Heart left ventricle (tissue), 16 donors: ENCODE results near the gene KRTAP4-16. TPM values are rescaled to one million over a fixed set of nuclear protein-coding genes. Genes with fewer than 3 reads are reported as not detected.
"Not testable (repeated sequence)": the region's sequence is repeated elsewhere in the genome, so short reads cannot be mapped to it uniquely, and the experiment has no call there.

ENCODE experiments used
- ATAC-seq, 4 donors: fragments of 200-7000 bp; cut with Tn5 transposase; one replicate each; pipeline ENCODE4 v1.9.1; 2020 to 2022; ENCODE audit warnings: moderate library complexity in 4 of 4, mild to moderate bottlenecking in 3 of 4, moderate number of reproducible peaks in 1 of 4
- DNase-seq, 5 donors: peaks; one replicate each; pipeline ENCODE4 v3.0.0-alpha.2; 2020
- H3K27ac ChIP-seq, 12 donors: fragments of 200-600 bp; sonication (generic) in 4 of 12; one replicate each; pipeline versions ENCODE4 v1.5.0 to v1.8.0; 2016 to 2022; ENCODE audit warnings: mild to moderate bottlenecking in 2 of 12
- H3K27me3 ChIP-seq, 9 donors: fragments of 200-600 bp; sonication (generic) in 2 of 9; one replicate each; pipeline versions ENCODE4 v1.5.1 to v1.8.0; 2016 to 2022; ENCODE audit warnings: mild to moderate bottlenecking in 3 of 9
- H3K36me3 ChIP-seq, 9 donors: fragments of 200-600 bp; sonication (generic) in 2 of 9; one replicate each; pipeline versions ENCODE4 v1.5.0 to v1.8.0; 2018 to 2022; ENCODE audit warnings: mild to moderate bottlenecking in 2 of 9
- H3K4me1 ChIP-seq, 12 donors: fragments of 200-600 bp; sonication (generic) in 4 of 12; one replicate each; pipeline versions ENCODE4 v1.5.0 to v1.8.0; 2016 to 2022; ENCODE audit warnings: mild to moderate bottlenecking in 3 of 12
- H3K4me3 ChIP-seq, 12 donors: fragments of 200-600 bp; sonication (generic) in 4 of 12; one replicate each; pipeline versions ENCODE4 v1.5.0 to v1.8.0; 2017 to 2022; ENCODE audit warnings: mild to moderate bottlenecking in 9 of 12, moderate library complexity in 4 of 12
- H3K9me3 ChIP-seq, 12 donors: fragments of 200-600 bp; sonication (generic) in 4 of 12; one replicate each; pipeline versions ENCODE4 v1.5.0 to v1.8.0; 2016 to 2022; ENCODE audit warnings: mild to moderate bottlenecking in 1 of 12
- CTCF ChIP-seq, 12 donors: fragments of 200-600 bp; sonication (generic) in 4 of 12; IDR thresholded peaks; one replicate each; pipeline versions ENCODE4 v1.5.0 to v1.8.0; 2018 to 2022; ENCODE audit warnings: antibody characterized with exemption in 12 of 12, mild to moderate bottlenecking in 5 of 12
- POLR2A ChIP-seq, 2 donors: fragments of 450-650 bp; IDR thresholded peaks; one replicate each; pipeline ENCODE4 v1.6.1; 2017; ENCODE audit warnings: antibody characterized with exemption in 2 of 2, mild to moderate bottlenecking in 2 of 2, moderate library complexity in 2 of 2
- WGBS, 4 donors: extraction: QIAGEN DNeasy Blood & Tissue Kit in 2 of 4; methylation state at CpG; one replicate each; pipeline versions ENCODE4 v1.1.5 to v1.1.7; 2013 to 2018; 5-methylcytosine and 5-hydroxymethylcytosine counted together
- intact Hi-C, 10 donors: fragments of 100-400 bp; cut with DNase I; formaldehyde crosslinking; loops; one replicate each; pipeline versions ENCODE4 v1.11.1 to v1.14.2; 2022
- long read RNA-seq, 3 donors: library from polyadenylated mRNA; unstranded; transcript quantifications; one replicate each; pipeline ENCODE4 v2.0.0, GENCODE V29; 2020 to 2021
- polyA plus RNA-seq, 2 donors: library from polyadenylated mRNA; stranded (reverse); fragments of 200-250 nt; gene quantifications; one replicate each; pipeline ENCODE4 v1.2.3, GENCODE V29; 2013
- total RNA-seq, 9 donors: library from RNA; depleted of rRNA in 2 of 9; stranded (reverse); fragments of >200 nt in 2 of 9; fragmentation: NEBNext Ultra II Directional in 3 of 9; extraction: Animal tissue kit (Norgen Biotek cat#: 25700) in 3 of 9; gene quantifications; one replicate each; pipeline versions ENCODE4 v1.1.0 to v1.2.4, GENCODE V29; 2016 to 2023
- donor health status: ischemic (EF 13 %, LVEDD 7.1; RV severe dilation, severe dysfunction).
- donor health status: healthy with polysubstance abuse.
- donor health status: DM: no; HTN: yes; CAD: no.
- donor health status: DM: no; HTN: no; CAD: no.
- donor health status: ischemic (EF 25% LVEDD 6.9; RV normal size, moderate dysfunction).
- donor health status: ischemic (EF 25% LVEDD 5.7; RV mildly dilated, moderate dysfunction).
- donor health status: healthy.
- donor health status: DM: yes; HTN: yes; CAD: no.
- donor health status: ischemic (EF 35%, LVEDD 5.7; RV mildly dilated, moderate dysfunction).
- donor health status: nonischemic (EF 11% LVEDD 7.7; RV severe dilation, severe dysfunction).
- donor health status: DM: yes; HTN: yes; CAD: no.
- donor health status: PGD.
- donor health status: ischemic (EF 29% LVEDD 5.4; RV normal size, mild dysfunction).
- donor health status: nonischemic (EF 23%, LVEDD 6.1; RV moderate dilation, normal function).

Gene KRTAP4-16
- not detected for total RNA-seq
- not detected for polyA plus RNA-seq
- long read RNA-seq, donor 1 = 0 reads
- long read RNA-seq, donor 2 = 0 reads
- long read RNA-seq, donor 3 = 0 reads

- 37 to 44% (median 42%) methylated on average over 10 of the region's 10 CpGs for WGBS, 4 donors
- no peak within 1 kb of the TSS for H3K4me3 ChIP-seq
- ATAC-seq (no peak), DNase-seq (no peak)
- peaks cover 0 to 14% (median 3%) of the 10 kb centered on the region in 9 donors for H3K27me3 ChIP-seq
- H3K36me3 ChIP-seq = no peaks in the 10 kb centered on the region
- no peaks in the 10 kb centered on the region for H3K9me3 ChIP-seq
- H3K4me1 ChIP-seq = no peaks in the 10 kb centered on the region
- no peak within 1 kb of the TSS for H3K27ac ChIP-seq
- intact Hi-C loops = no loop called here
- no peak for TF ChIP-seq CTCF (IDR thresholded peaks at IDR 0.05)
- TF ChIP-seq POLR2A (IDR thresholded peaks at IDR 0.05) = no peak
Observed at GRCh38 chr17:41101586-41102259, at the start of gene KRTAP4-16. Gene KRTAP4-16 (minus strand): TSS chr17:41102209. CDS start chr17:41102209, 0 bp downstream.

- ATAC-seq = no peak
- 58 to 72% (median 66%) methylated on average over 2 of the region's 2 CpGs for WGBS, 4 donors
Observed at GRCh38 chr17:41151525-41151924, 49.5 kb upstream of the KRTAP4-16 start.

GRCh38 chr17:41150026-41150425, 48.0 kb upstream of the KRTAP4-16 start:
- ATAC-seq (no peak), DNase-seq (no peak)
- Histone ChIP-seq H3K27ac (no peak overlapping the region), H3K4me3 (no peak overlapping the region), H3K27me3 (peaks cover 0 to 32% (median 0%) of the 10 kb centered on the region in 9 donors), H3K9me3 (peaks cover 0 to 4% (median 0%) of the 10 kb centered on the region in 12 donors), H3K4me1 (no peaks in the 10 kb centered on the region), H3K36me3 (no peaks in the 10 kb centered on the region)
- 77 to 85% (median 82%) methylated on average over 4 of the region's 4 CpGs for WGBS, 4 donors
- intact Hi-C loops = no loop called here
- TF ChIP-seq CTCF (IDR thresholded peaks at IDR 0.05) = no peak
- TF ChIP-seq POLR2A (IDR thresholded peaks at IDR 0.05) = no peak

More at GRCh38 chr17:41151525-41151924, 49.5 kb upstream of the KRTAP4-16 start:
- Histone ChIP-seq H3K9me3 (peaks cover 0 to 4% (median 0%) of the 10 kb centered on the region in 12 donors), H3K4me3 (no peak overlapping the region), H3K4me1 (no peaks in the 10 kb centered on the region), H3K36me3 (no peaks in the 10 kb centered on the region), H3K27ac (no peak overlapping the region), H3K27me3 (peaks cover 0 to 32% (median 0%) of the 10 kb centered on the region in 9 donors)
- intact Hi-C loops = no loop called here
- TF ChIP-seq POLR2A (IDR thresholded peaks at IDR 0.05) (no peak), CTCF (IDR thresholded peaks at IDR 0.05) (no peak)
- no peak for DNase-seq

- DNase-seq (no peak), ATAC-seq (no peak)
- Histone ChIP-seq H3K9me3 (peaks cover 0 to 3% (median 0%) of the 10 kb centered on the region in 12 donors), H3K27me3 (peaks cover 0 to 28% (median 0%) of the 10 kb centered on the region in 9 donors), H3K36me3 (no peaks in the 10 kb centered on the region), H3K27ac (no peak within 1 kb of the TSS), H3K4me3 (no peak within 1 kb of the TSS), H3K4me1 (no peaks in the 10 kb centered on the region)
- TF ChIP-seq CTCF (IDR thresholded peaks at IDR 0.05) (no peak), POLR2A (IDR thresholded peaks at IDR 0.05) (no peak)
- intact Hi-C loops = no loop called here
- WGBS, 4 donors = 0 to 59% (median 45%) methylated on average over 1 to 2 of the region's 2 CpGs
Observed at GRCh38 chr17:41149652-41149985, 47.6 kb upstream of the KRTAP4-16 start, which contains the start of gene KRTAP4-5. Gene KRTAP4-5 (minus strand): TSS chr17:41149825. CDS start chr17:41149767, 58 bp downstream.

DNA sequence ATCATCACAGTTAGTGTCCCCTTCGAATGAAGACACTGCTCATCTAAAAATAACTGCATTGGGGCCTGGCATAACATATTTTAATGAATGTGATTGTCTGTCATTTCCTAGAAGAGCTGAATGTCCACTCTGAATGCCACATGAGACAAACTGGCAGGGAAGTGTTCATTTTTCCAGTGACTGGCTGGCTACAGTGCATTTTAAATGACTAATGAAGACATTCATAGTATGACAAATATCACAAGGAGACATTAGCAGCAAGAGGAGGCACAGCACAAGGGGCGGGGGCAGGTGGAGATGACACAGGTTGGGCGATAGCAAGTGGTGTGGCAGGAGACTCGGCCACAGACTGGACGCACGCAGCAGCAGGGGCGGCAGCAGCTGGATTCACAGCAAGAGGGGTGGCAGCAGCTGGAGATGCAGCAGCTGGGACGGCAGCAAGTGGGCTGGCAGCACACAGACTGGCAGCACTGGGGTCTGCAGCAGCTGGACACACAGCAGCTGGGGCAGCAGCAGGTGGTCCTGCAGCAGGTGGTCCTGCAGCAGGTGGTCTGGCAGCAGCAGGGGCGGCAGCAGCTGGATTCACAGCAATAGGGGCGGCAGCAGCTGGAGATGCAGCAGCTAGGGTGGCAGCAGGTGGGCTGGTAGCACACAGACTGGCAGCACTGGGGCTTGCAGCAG, 47.1 kb upstream of the KRTAP4-16 start:
- ATAC-seq, intact Hi-C loops, H3K9me3 ChIP-seq, DNase-seq, H3K36me3 ChIP-seq, H3K4me1 ChIP-seq, H3K4me3 ChIP-seq, H3K27ac ChIP-seq: not testable (repeated sequence)
- peaks cover 0 to 28% (median 0%) of the 10 kb centered on the region in 9 donors for H3K27me3 ChIP-seq
- WGBS, 4 donors = 69 to 71% (median 70%) methylated on average over 10 of the region's 10 CpGs
